ENCODE data around the gene SPPL3.
"Not testable (repeated sequence)": the region's sequence is repeated elsewhere in the genome, so short reads cannot be mapped to it uniquely, and the experiment has no call there.

The SPPL3 gene

GRCh38 chr12:120904197-120904773 is at the start of gene SPPL3:
SPPL3 (minus strand) TSS chr12:120904358; CDS start chr12:120903867, 491 bp downstream.
- DNase-seq, result peak; percentile 70

- DNase-seq, result no peak
Measured at GRCh38 chr12:120950807-120951206, 46.6 kb upstream of the SPPL3 start.

- DNase-seq, result not testable (repeated sequence)
Measured at GRCh38 chr12:120950260-120950799, 46.2 kb upstream of the SPPL3 start.

- not testable (repeated sequence) for DNase-seq
Measured at GRCh38 chr12:120945516-120945915, 41.4 kb upstream of the SPPL3 start.

GRCh38 chr12:120944645-120945217 is 40.6 kb upstream of the SPPL3 start:
- DNase-seq, result no peak

GRCh38 chr12:120943482-120943881 is 39.3 kb upstream of the SPPL3 start:
- no peak for DNase-seq

GRCh38 chr12:120941846-120942405 is 37.8 kb upstream of the SPPL3 start:
- no peak for DNase-seq

- DNase-seq, result no peak
Measured at GRCh38 chr12:120941412-120941811, 37.3 kb upstream of the SPPL3 start.

- peak; percentile 13 for DNase-seq
Measured at GRCh38 chr12:120940799-120941198, 36.6 kb upstream of the SPPL3 start.

GRCh38 chr12:120940006-120940405 is 35.8 kb upstream of the SPPL3 start:
- DNase-seq, result no peak

GRCh38 chr12:120939523-120939922 is 35.4 kb upstream of the SPPL3 start:
- DNase-seq, result no peak

- no peak for DNase-seq
Measured at GRCh38 chr12:120938496-120938895, 34.3 kb upstream of the SPPL3 start.

GRCh38 chr12:120936197-120936596 is 32.0 kb upstream of the SPPL3 start:
- no peak for DNase-seq

- no peak for DNase-seq
Measured at GRCh38 chr12:120933786-120934185, 29.6 kb upstream of the SPPL3 start.

GRCh38 chr12:120932956-120933526 is 28.9 kb upstream of the SPPL3 start:
- DNase-seq, result no peak

- DNase-seq, result no peak
Measured at GRCh38 chr12:120932058-120932457, 27.9 kb upstream of the SPPL3 start.

- no peak for DNase-seq
Measured at GRCh38 chr12:120930032-120930431, 25.9 kb upstream of the SPPL3 start.

GRCh38 chr12:120928864-120929652 is 24.9 kb upstream of the SPPL3 start:
- DNase-seq, result no peak

GRCh38 chr12:120925740-120926563 is 21.8 kb upstream of the SPPL3 start:
- no peak for DNase-seq

- no peak for DNase-seq
Measured at GRCh38 chr12:120922279-120922678, 18.1 kb upstream of the SPPL3 start.

GRCh38 chr12:120921637-120922036 is 17.5 kb upstream of the SPPL3 start:
- DNase-seq, result no peak

GRCh38 chr12:120920178-120920577 is 16.0 kb upstream of the SPPL3 start:
- no peak for DNase-seq
